ENCODE data around the gene COG2. TPM values are rescaled to one million over a fixed set of nuclear protein-coding genes. Genes with fewer than 3 reads are reported as not detected.
"Not testable (repeated sequence)": the region's sequence is repeated elsewhere in the genome, so short reads cannot be mapped to it uniquely, and the experiment has no call there.

Gene COG2
- total and polyA plus RNA-seq, 7 experiments from 2014 or later, result 21.6 to 47.5 (median 35.3) TPM

- H3K4me1 ChIP-seq (ENCODE audit: control insufficient read depth in 2 of 2, insufficient read depth in 2 of 2, low read length in 2 of 2), result peaks cover 20 to 23% of the 10 kb centered on the region in 2 donors
- intact Hi-C loops (cut with micrococcal nuclease), result loop anchor here (10.0 kb wide), 5 partner anchors 268 to 1392 kb away; partner anchors contain the start of genes DISC1 (in 1 of the 2), FAM89A (in 1 of the 2) and RAB4A (in 1 of the 2)
- ATAC-seq (no peak), DNase-seq (no peak)
- no peak overlapping the region for H3K4me3 ChIP-seq (ENCODE audit: low read length)
- H3K36me3 ChIP-seq (ENCODE audit: control insufficient read depth in 2 of 3, insufficient read depth in 3 of 3, low read length in 3 of 3), result peaks cover 0 to 14% (median 0%) of the 10 kb centered on the region in 3 experiments
- H3K9me3 ChIP-seq (ENCODE audit: control insufficient read depth in 2 of 3, low read length in 3 of 3), result no peaks in the 10 kb centered on the region
- Mint-ChIP-seq H3K27me3 (no peaks in the 10 kb centered on the region), H3K4me1 (peaks cover 36 to 91% (median 82%) of the 10 kb centered on the region in 7 donors), H3K27ac (no peak overlapping the region), H3K36me3 (peaks cover 0 to 37% (median 17%) of the 10 kb centered on the region in 5 donors), H3K4me3 (peak overlapping the region in 6 of 10 donors; percentile 3 to 50 (median 40)), H3K9me3 (peaks cover 0 to 9% (median 0%) of the 10 kb centered on the region in 11 donors)
- no peaks in the 10 kb centered on the region for H3K27me3 ChIP-seq (ENCODE audit: control insufficient read depth in 2 of 2, insufficient read depth in 2 of 2, low read length in 2 of 2)
- ChIA-PET POLR2A (no interaction called here), CTCF (no interaction called here)
- no peak overlapping the region for H3K27ac ChIP-seq (ENCODE audit: low read depth, low read length)
Observed at GRCh38 chr1:230646710-230647302, 4.5 kb downstream of the COG2 start.

GRCh38 chr1:230647321-230647720 is 5.0 kb downstream of the COG2 start:
- Mint-ChIP-seq H3K4me3 (peak overlapping the region in 2 of 10 donors; percentile 43 to 48), H3K9me3 (peaks cover 0 to 9% (median 0%) of the 10 kb centered on the region in 11 donors), H3K27me3 (no peaks in the 10 kb centered on the region), H3K36me3 (peaks cover 0 to 43% (median 21%) of the 10 kb centered on the region in 5 donors), H3K4me1 (peaks cover 33 to 93% (median 85%) of the 10 kb centered on the region in 7 donors), H3K27ac (no peak overlapping the region)
- no peaks in the 10 kb centered on the region for H3K27me3 ChIP-seq (ENCODE audit: control insufficient read depth in 2 of 2, insufficient read depth in 2 of 2, low read length in 2 of 2)
- intact Hi-C loops (cut with micrococcal nuclease), result loop anchor here (10.0 kb wide), 5 partner anchors 267 to 1393 kb away; partner anchors contain the start of genes DISC1 (in 1 of the 2), FAM89A (in 1 of the 2) and RAB4A (in 1 of the 2)
- POLR2A ChIA-PET, result no interaction called here
- ATAC-seq (no peak), DNase-seq (no peak)
- H3K9me3 ChIP-seq (ENCODE audit: control insufficient read depth in 2 of 3, low read length in 3 of 3), result no peaks in the 10 kb centered on the region
- H3K36me3 ChIP-seq (ENCODE audit: control insufficient read depth in 2 of 3, insufficient read depth in 3 of 3, low read length in 3 of 3), result peaks cover 0 to 13% (median 0%) of the 10 kb centered on the region in 3 experiments
- no peak overlapping the region for H3K4me3 ChIP-seq (ENCODE audit: low read length)
- peaks cover 20% of the 10 kb centered on the region in 2 donors for H3K4me1 ChIP-seq (ENCODE audit: control insufficient read depth in 2 of 2, insufficient read depth in 2 of 2, low read length in 2 of 2)
- no peak overlapping the region for H3K27ac ChIP-seq (ENCODE audit: low read depth, low read length)
- CTCF ChIA-PET, result no interaction called here

GRCh38 chr1:230648114-230648513 is 5.8 kb downstream of the COG2 start:
- intact Hi-C loops (cut with micrococcal nuclease), result loop anchor here (10.0 kb wide), 5 partner anchors 267 to 1393 kb away; partner anchors contain the start of genes DISC1 (in 1 of the 2), FAM89A (in 1 of the 2) and RAB4A (in 1 of the 2)
- no peak overlapping the region for H3K27ac Mint-ChIP-seq

GRCh38 chr1:230650300-230650699 is 8.0 kb downstream of the COG2 start:
- Mint-ChIP-seq H3K27ac (no peak overlapping the region), H3K27me3 (no peaks in the 10 kb centered on the region), H3K4me3 (peak overlapping the region in 3 of 10 donors; percentile 36 to 49 (median 42)), H3K36me3 (peaks cover 0 to 52% (median 34%) of the 10 kb centered on the region in 5 donors), H3K9me3 (peaks cover 0 to 9% (median 0%) of the 10 kb centered on the region in 11 donors), H3K4me1 (peaks cover 16 to 97% (median 91%) of the 10 kb centered on the region in 7 donors)
- intact Hi-C loops (cut with micrococcal nuclease), result no loop called here
- Histone ChIP-seq H3K27ac (ENCODE audit: low read depth, low read length) (no peak overlapping the region), H3K4me1 (ENCODE audit: control insufficient read depth in 2 of 2, insufficient read depth in 2 of 2, low read length in 2 of 2) (peaks cover 0 to under 1% of the 10 kb centered on the region in 2 donors), H3K36me3 (ENCODE audit: control insufficient read depth in 2 of 3, insufficient read depth in 3 of 3, low read length in 3 of 3) (peaks cover 0 to 8% (median 0%) of the 10 kb centered on the region in 3 experiments), H3K9me3 (ENCODE audit: control insufficient read depth in 2 of 3, low read length in 3 of 3) (no peaks in the 10 kb centered on the region), H3K4me3 (ENCODE audit: low read length) (no peak overlapping the region), H3K27me3 (ENCODE audit: control insufficient read depth in 2 of 2, insufficient read depth in 2 of 2, low read length in 2 of 2) (no peaks in the 10 kb centered on the region)
- POLR2A ChIA-PET, result no interaction called here
- CTCF ChIA-PET, result no interaction called here
- ATAC-seq (no peak), DNase-seq (no peak)

More at GRCh38 chr1:230648114-230648513, 5.8 kb downstream of the COG2 start:
- Mint-ChIP-seq H3K4me1 (peaks cover 30 to 96% (median 91%) of the 10 kb centered on the region in 7 donors), H3K9me3 (peaks cover 0 to 9% (median 0%) of the 10 kb centered on the region in 11 donors), H3K27me3 (no peaks in the 10 kb centered on the region), H3K4me3 (peak overlapping the region in 2 of 10 donors; percentile 12 to 27), H3K36me3 (peaks cover 0 to 48% (median 22%) of the 10 kb centered on the region in 5 donors)
- DNase-seq (no peak), ATAC-seq (no peak)
- Histone ChIP-seq H3K4me3 (ENCODE audit: low read length) (no peak overlapping the region), H3K27me3 (ENCODE audit: control insufficient read depth in 2 of 2, insufficient read depth in 2 of 2, low read length in 2 of 2) (no peaks in the 10 kb centered on the region), H3K9me3 (ENCODE audit: control insufficient read depth in 2 of 3, low read length in 3 of 3) (no peaks in the 10 kb centered on the region), H3K4me1 (ENCODE audit: control insufficient read depth in 2 of 2, insufficient read depth in 2 of 2, low read length in 2 of 2) (peaks cover 17 to 20% of the 10 kb centered on the region in 2 donors), H3K27ac (ENCODE audit: low read depth, low read length) (no peak overlapping the region), H3K36me3 (ENCODE audit: control insufficient read depth in 2 of 3, insufficient read depth in 3 of 3, low read length in 3 of 3) (peaks cover 0 to 8% (median 0%) of the 10 kb centered on the region in 3 experiments)
- POLR2A ChIA-PET, result no interaction called here
- CTCF ChIA-PET, result no interaction called here

GRCh38 chr1:230651235-230651634 is 9.0 kb downstream of the COG2 start:
- Histone ChIP-seq H3K27me3 (ENCODE audit: control insufficient read depth in 2 of 2, insufficient read depth in 2 of 2, low read length in 2 of 2) (no peaks in the 10 kb centered on the region), H3K27ac (ENCODE audit: low read depth, low read length) (no peak overlapping the region), H3K36me3 (ENCODE audit: control insufficient read depth in 2 of 3, insufficient read depth in 3 of 3, low read length in 3 of 3) (peaks cover 0 to 1% (median 0%) of the 10 kb centered on the region in 3 experiments), H3K9me3 (ENCODE audit: control insufficient read depth in 2 of 3, low read length in 3 of 3) (no peaks in the 10 kb centered on the region), H3K4me1 (ENCODE audit: control insufficient read depth in 2 of 2, insufficient read depth in 2 of 2, low read length in 2 of 2) (no peaks in the 10 kb centered on the region), H3K4me3 (ENCODE audit: low read length) (no peak overlapping the region)
- Mint-ChIP-seq H3K36me3 (peaks cover 0 to 49% (median 34%) of the 10 kb centered on the region in 5 donors), H3K9me3 (peaks cover 0 to 9% (median 0%) of the 10 kb centered on the region in 11 donors), H3K27ac (no peak overlapping the region), H3K4me3 (peak overlapping the region in 2 of 10 donors; percentile 35 to 42), H3K4me1 (peaks cover 12 to 97% (median 91%) of the 10 kb centered on the region in 7 donors), H3K27me3 (no peaks in the 10 kb centered on the region)
- intact Hi-C loops (cut with micrococcal nuclease), result no loop called here
- POLR2A ChIA-PET, result interaction anchor here (1.3 kb wide), 1 partner anchor 8 kb away, joined by 6 read pairs; no protein-coding TSS in a partner anchor
- DNase-seq (no peak), ATAC-seq (no peak)
- CTCF ChIA-PET, result no interaction called here

- DNase-seq; H3K27me3 Mint-ChIP-seq; H3K9me3 Mint-ChIP-seq; H3K9me3 ChIP-seq (ENCODE audit: control insufficient read depth in 2 of 3, low read length in 3 of 3); CTCF ChIA-PET; H3K4me1 ChIP-seq (ENCODE audit: control insufficient read depth in 2 of 2, insufficient read depth in 2 of 2, low read length in 2 of 2); H3K27ac ChIP-seq (ENCODE audit: low read depth, low read length); H3K27me3 ChIP-seq (ENCODE audit: control insufficient read depth in 2 of 2, insufficient read depth in 2 of 2, low read length in 2 of 2); H3K4me3 ChIP-seq (ENCODE audit: low read length); ATAC-seq; POLR2A ChIA-PET; intact Hi-C loops (cut with micrococcal nuclease): not testable (repeated sequence)
- Mint-ChIP-seq H3K36me3 (peaks cover under 1 to 39% (median 15%) of the 10 kb centered on the region in 5 donors), H3K4me1 (peaks cover 4 to 62% (median 56%) of the 10 kb centered on the region in 7 donors), H3K4me3 (peak overlapping the region in 1 of 10 donors; percentile 19), H3K27ac (peak overlapping the region in 4 of 9 donors; percentile 28 to 65 (median 54))
- H3K36me3 ChIP-seq (ENCODE audit: control insufficient read depth in 2 of 3, insufficient read depth in 3 of 3, low read length in 3 of 3), result peaks cover 4 to 21% (median 9%) of the 10 kb centered on the region in 3 experiments
Observed at GRCh38 chr1:230656719-230657118, 14.4 kb downstream of the COG2 start.
